ENCODE measurements around the gene CHRNA7. TPM values are rescaled to one million over a fixed set of nuclear protein-coding genes. Genes with fewer than 3 reads are reported as not detected.

The CHRNA7 gene
- total RNA-seq, 2 experiments from 2014 or later = not detected

DNA sequence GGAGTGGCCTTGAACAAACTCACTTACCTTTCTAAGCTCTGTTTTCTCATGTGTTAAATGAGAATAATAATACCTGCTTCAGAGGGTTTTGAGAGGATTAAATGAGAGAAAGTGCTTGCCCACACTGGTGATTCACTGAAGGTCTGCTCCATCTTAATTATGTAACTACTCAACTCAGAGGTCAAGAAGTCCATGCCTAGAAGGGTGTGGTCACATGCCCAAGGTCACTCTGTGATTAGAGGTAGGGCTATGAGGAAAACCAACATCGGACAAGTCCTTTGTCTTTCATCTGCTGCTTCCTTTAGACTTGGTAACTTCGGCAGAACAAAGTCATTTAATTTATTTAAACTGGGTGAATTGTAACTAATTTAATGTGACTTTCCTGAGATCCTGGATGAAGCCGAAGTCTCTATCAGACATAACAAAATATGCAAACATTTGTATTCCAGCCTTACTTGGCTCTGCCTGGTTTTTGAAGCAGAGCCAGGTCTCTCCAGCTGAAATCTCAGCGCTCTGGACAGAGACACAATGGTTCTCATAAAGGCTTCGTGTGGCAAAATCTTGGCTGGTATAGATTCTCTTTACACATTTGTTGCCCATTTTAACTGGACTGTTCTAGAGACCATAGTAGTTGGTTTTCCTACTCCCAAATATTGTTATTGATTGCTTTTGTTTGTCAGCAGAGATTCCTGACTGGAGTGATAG lies 3.0 kb downstream of the CHRNA7 start:
- Mint-ChIP-seq H3K27me3 (peaks cover 34% of the 10 kb centered on the region), H3K27ac (no peak overlapping the region), H3K4me3 (no peak overlapping the region), H3K36me3 (no peaks in the 10 kb centered on the region), H3K4me1 (ENCODE audit: low read depth) (peaks cover 7% of the 10 kb centered on the region), H3K9me3 (no peaks in the 10 kb centered on the region)
- ChIA-PET POLR2A (no interaction called here), CTCF (no interaction called here)
- no peak for DNase-seq
- intact Hi-C loops (cut with micrococcal nuclease) = no loop called here

DNA sequence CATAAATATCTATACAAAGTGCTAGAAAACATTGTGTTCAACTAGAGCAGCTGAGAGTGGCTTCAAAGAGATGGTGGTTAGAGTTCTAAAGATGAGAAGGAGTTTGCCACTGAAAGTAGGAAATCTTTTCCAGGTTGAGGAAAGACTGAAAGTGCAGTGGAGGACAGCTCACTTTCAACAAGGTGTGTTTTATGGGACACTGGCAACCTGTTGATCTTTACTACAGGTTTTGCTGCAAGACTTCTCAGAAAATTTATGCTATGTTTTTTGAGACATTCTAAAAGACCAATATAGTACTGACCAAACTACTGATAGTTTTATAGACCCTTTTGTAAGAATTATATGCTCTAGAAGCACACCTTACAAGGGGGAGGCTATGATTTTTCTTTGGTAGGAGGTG lies 3.8 kb downstream of the CHRNA7 start:
- no peak for DNase-seq
- H3K4me3 Mint-ChIP-seq = no peak overlapping the region
- ChIA-PET CTCF (no interaction called here), POLR2A (no interaction called here)
- intact Hi-C loops (cut with micrococcal nuclease) = no loop called here
- peaks cover 7% of the 10 kb centered on the region for H3K4me1 Mint-ChIP-seq (ENCODE audit: low read depth)
- H3K9me3 Mint-ChIP-seq = no peaks in the 10 kb centered on the region
- peaks cover 31% of the 10 kb centered on the region for H3K27me3 Mint-ChIP-seq
- H3K36me3 Mint-ChIP-seq = no peaks in the 10 kb centered on the region
- H3K27ac Mint-ChIP-seq = no peak overlapping the region

- intact Hi-C loops (cut with micrococcal nuclease) = no loop called here
- no peak overlapping the region for H3K27ac Mint-ChIP-seq
- no peak overlapping the region for H3K4me3 Mint-ChIP-seq
- H3K9me3 Mint-ChIP-seq = no peaks in the 10 kb centered on the region
- CTCF ChIA-PET = no interaction called here
- H3K4me1 Mint-ChIP-seq (ENCODE audit: low read depth) = peaks cover 7% of the 10 kb centered on the region
- no peak for DNase-seq
- POLR2A ChIA-PET = no interaction called here
- no peaks in the 10 kb centered on the region for H3K36me3 Mint-ChIP-seq
- peaks cover 29% of the 10 kb centered on the region for H3K27me3 Mint-ChIP-seq
Measured at GRCh38 chr15:32035285-32035684, 5.0 kb downstream of the CHRNA7 start.

GRCh38 chr15:32036971-32037370 lies 6.7 kb downstream of the CHRNA7 start:
- Mint-ChIP-seq H3K9me3 (no peaks in the 10 kb centered on the region), H3K4me1 (ENCODE audit: low read depth) (no peaks in the 10 kb centered on the region), H3K27me3 (peaks cover 21% of the 10 kb centered on the region), H3K27ac (no peak overlapping the region), H3K36me3 (no peaks in the 10 kb centered on the region), H3K4me3 (no peak overlapping the region)
- ChIA-PET CTCF (interaction anchor here (0.9 kb wide), 1 partner anchor 8 kb away, joined by 3 read pairs; no protein-coding TSS in a partner anchor), POLR2A (no interaction called here)
- intact Hi-C loops (cut with micrococcal nuclease) = no loop called here
- no peak for DNase-seq

GRCh38 chr15:32041294-32041693 lies 11.0 kb downstream of the CHRNA7 start:
- Mint-ChIP-seq H3K27me3 (peaks cover 16% of the 10 kb centered on the region), H3K4me3 (no peak overlapping the region), H3K4me1 (ENCODE audit: low read depth) (no peaks in the 10 kb centered on the region), H3K9me3 (no peaks in the 10 kb centered on the region), H3K27ac (no peak overlapping the region), H3K36me3 (no peaks in the 10 kb centered on the region)
- CTCF ChIA-PET = no interaction called here
- intact Hi-C loops (cut with micrococcal nuclease) = no loop called here
- no peak for DNase-seq
- POLR2A ChIA-PET = no interaction called here

- Mint-ChIP-seq H3K4me3 (no peak overlapping the region), H3K4me1 (ENCODE audit: low read depth) (no peaks in the 10 kb centered on the region), H3K27ac (no peak overlapping the region), H3K27me3 (peaks cover 13% of the 10 kb centered on the region), H3K36me3 (no peaks in the 10 kb centered on the region), H3K9me3 (no peaks in the 10 kb centered on the region)
- CTCF ChIA-PET = no interaction called here
- intact Hi-C loops (cut with micrococcal nuclease) = no loop called here
- POLR2A ChIA-PET = no interaction called here
- no peak for DNase-seq
Measured at GRCh38 chr15:32042269-32042972, 12.1 kb downstream of the CHRNA7 start.

GRCh38 chr15:32053719-32054118 lies 23.4 kb downstream of the CHRNA7 start:
- H3K4me3 Mint-ChIP-seq = no peak overlapping the region
- ChIA-PET POLR2A (no interaction called here), CTCF (no interaction called here)
- H3K27ac Mint-ChIP-seq = no peak overlapping the region
- no peak for DNase-seq
- H3K36me3 Mint-ChIP-seq = no peaks in the 10 kb centered on the region
- peaks cover 8% of the 10 kb centered on the region for H3K27me3 Mint-ChIP-seq
- no peaks in the 10 kb centered on the region for H3K4me1 Mint-ChIP-seq (ENCODE audit: low read depth)
- intact Hi-C loops (cut with micrococcal nuclease) = no loop called here
- no peaks in the 10 kb centered on the region for H3K9me3 Mint-ChIP-seq

- Mint-ChIP-seq H3K27ac (no peak overlapping the region), H3K36me3 (no peaks in the 10 kb centered on the region), H3K27me3 (peaks cover 9% of the 10 kb centered on the region), H3K4me1 (ENCODE audit: low read depth) (no peaks in the 10 kb centered on the region), H3K9me3 (no peaks in the 10 kb centered on the region), H3K4me3 (no peak overlapping the region)
- intact Hi-C loops (cut with micrococcal nuclease) = no loop called here
- no peak for DNase-seq
- ChIA-PET CTCF (no interaction called here), POLR2A (no interaction called here)
Measured at GRCh38 chr15:32057876-32058425, 27.6 kb downstream of the CHRNA7 start.

DNA sequence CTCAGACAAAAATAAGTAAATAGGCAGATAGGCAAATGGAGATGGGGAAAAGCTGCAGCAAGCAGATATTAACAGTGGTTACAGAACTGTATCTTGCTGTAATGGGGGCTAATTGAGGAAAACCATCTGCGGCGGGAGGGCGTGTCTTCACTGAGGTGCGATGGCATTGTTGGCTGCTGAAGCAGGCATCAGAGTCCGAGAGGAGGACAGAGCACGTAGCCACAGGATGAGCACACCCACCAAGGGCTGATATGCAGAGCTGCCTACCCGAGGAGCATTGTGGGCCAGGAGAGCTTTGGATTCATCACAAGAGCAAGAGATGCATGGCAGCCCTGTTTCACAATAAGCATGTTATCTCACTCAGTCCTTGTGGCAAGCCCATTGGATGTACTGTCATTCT lies 30.4 kb downstream of the CHRNA7 start:
- POLR2A ChIA-PET = no interaction called here
- Mint-ChIP-seq H3K4me1 (ENCODE audit: low read depth) (no peaks in the 10 kb centered on the region), H3K27ac (no peak overlapping the region), H3K36me3 (no peaks in the 10 kb centered on the region), H3K4me3 (no peak overlapping the region), H3K27me3 (peaks cover 8% of the 10 kb centered on the region), H3K9me3 (no peaks in the 10 kb centered on the region)
- CTCF ChIA-PET = no interaction called here
- intact Hi-C loops (cut with micrococcal nuclease) = no loop called here
- DNase-seq = no peak

GRCh38 chr15:32067115-32067514 lies 36.8 kb downstream of the CHRNA7 start:
- CTCF ChIA-PET = no interaction called here
- H3K4me1 Mint-ChIP-seq (ENCODE audit: low read depth) = no peaks in the 10 kb centered on the region
- H3K9me3 Mint-ChIP-seq = peaks cover 30% of the 10 kb centered on the region
- intact Hi-C loops (cut with micrococcal nuclease) = no loop called here
- H3K27ac Mint-ChIP-seq = no peak overlapping the region
- no peak for DNase-seq
- POLR2A ChIA-PET = no interaction called here
- H3K36me3 Mint-ChIP-seq = peaks cover 5% of the 10 kb centered on the region
- peaks cover 2% of the 10 kb centered on the region for H3K27me3 Mint-ChIP-seq
- no peak overlapping the region for H3K4me3 Mint-ChIP-seq

DNA sequence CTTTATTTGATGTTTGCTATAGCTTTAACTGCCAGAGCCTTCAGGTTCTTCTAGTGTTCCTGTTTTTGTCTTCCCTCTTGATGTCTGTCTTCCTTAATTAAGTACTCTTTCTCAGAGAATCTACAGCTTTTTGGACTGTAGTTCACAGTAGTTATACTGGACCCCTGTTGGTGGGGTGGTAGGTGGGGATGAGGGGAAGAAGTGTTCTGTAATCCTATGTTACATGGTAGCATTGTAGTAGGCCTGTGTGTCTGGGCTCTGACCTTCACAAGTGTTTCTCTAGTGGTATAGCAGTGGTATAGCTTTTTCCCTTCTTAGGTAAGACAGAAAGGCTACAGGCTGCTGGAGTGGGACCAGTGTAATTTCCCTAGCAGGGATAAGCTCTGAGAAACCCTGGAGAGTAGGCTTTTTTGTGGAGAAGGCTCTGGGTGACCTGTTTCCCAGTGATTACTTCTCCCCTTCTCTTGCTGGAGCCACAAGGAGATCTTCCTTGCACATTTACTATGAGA lies 59.6 kb downstream of the CHRNA7 start:
- Mint-ChIP-seq H3K9me3 (peaks cover 10% of the 10 kb centered on the region), H3K36me3 (no peaks in the 10 kb centered on the region), H3K27ac (no peak overlapping the region), H3K27me3 (peaks cover 2% of the 10 kb centered on the region), H3K4me1 (ENCODE audit: low read depth) (no peaks in the 10 kb centered on the region), H3K4me3 (no peak overlapping the region)
- CTCF ChIA-PET = no interaction called here
- POLR2A ChIA-PET = no interaction called here
- intact Hi-C loops (cut with micrococcal nuclease) = no loop called here
- no peak for DNase-seq

GRCh38 chr15:32091505-32092380 lies 61.4 kb downstream of the CHRNA7 start:
- H3K36me3 Mint-ChIP-seq = no peaks in the 10 kb centered on the region
- H3K27me3 Mint-ChIP-seq = peaks cover 2% of the 10 kb centered on the region
- H3K27ac Mint-ChIP-seq = no peak overlapping the region
- CTCF ChIA-PET = no interaction called here
- DNase-seq = no peak
- POLR2A ChIA-PET = no interaction called here
- no peaks in the 10 kb centered on the region for H3K4me1 Mint-ChIP-seq (ENCODE audit: low read depth)
- intact Hi-C loops (cut with micrococcal nuclease) = no loop called here
- no peak overlapping the region for H3K4me3 Mint-ChIP-seq
- peaks cover 10% of the 10 kb centered on the region for H3K9me3 Mint-ChIP-seq

Measured in activated CD4-positive, alpha-beta memory T cell treated with anti-CD3 and anti-CD28 coated beads for 36 hours (primary cell).